ENCODE results near the gene DDX42.

DNA sequence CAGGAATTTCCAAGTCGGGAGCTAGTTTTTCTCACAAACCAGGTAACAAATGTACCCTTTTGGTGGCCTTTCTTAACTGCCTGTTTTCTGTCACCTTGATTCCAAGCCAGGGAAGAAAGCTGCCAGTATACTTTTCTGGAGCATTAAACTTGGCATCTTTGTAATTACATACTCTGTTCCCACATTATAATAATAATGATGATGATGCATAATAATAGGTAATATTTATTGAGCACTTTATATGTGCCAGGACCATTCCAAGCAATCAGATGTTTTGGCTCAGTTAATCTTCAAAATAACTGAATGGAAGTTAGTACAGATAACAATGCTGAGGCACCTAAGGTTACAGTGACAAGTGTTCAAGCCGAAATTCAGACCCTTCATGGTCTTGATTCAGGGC, 42.2 kb downstream of the DDX42 start:
- no peak for TF ChIP-seq POLR2AphosphoS5 (IDR thresholded peaks at IDR 0.05)
- TF ChIP-seq, protein P1, sequence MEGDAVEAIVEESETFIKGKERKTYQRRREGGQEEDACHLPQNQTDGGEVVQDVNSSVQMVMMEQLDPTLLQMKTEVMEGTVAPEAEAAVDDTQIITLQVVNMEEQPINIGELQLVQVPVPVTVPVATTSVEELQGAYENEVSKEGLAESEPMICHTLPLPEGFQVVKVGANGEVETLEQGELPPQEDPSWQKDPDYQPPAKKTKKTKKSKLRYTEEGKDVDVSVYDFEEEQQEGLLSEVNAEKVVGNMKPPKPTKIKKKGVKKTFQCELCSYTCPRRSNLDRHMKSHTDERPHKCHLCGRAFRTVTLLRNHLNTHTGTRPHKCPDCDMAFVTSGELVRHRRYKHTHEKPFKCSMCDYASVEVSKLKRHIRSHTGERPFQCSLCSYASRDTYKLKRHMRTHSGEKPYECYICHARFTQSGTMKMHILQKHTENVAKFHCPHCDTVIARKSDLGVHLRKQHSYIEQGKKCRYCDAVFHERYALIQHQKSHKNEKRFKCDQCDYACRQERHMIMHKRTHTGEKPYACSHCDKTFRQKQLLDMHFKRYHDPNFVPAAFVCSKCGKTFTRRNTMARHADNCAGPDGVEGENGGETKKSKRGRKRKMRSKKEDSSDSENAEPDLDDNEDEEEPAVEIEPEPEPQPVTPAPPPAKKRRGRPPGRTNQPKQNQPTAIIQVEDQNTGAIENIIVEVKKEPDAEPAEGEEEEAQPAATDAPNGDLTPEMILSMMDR (IDR thresholded peaks at IDR 0.05), result no peak
- TF ChIP-seq EP300 (IDR thresholded peaks at IDR 0.05), result no peak

Data from suprapubic skin (tissue), 4 donors.